ENCODE data around the gene NUP153.

Gene NUP153

DNA sequence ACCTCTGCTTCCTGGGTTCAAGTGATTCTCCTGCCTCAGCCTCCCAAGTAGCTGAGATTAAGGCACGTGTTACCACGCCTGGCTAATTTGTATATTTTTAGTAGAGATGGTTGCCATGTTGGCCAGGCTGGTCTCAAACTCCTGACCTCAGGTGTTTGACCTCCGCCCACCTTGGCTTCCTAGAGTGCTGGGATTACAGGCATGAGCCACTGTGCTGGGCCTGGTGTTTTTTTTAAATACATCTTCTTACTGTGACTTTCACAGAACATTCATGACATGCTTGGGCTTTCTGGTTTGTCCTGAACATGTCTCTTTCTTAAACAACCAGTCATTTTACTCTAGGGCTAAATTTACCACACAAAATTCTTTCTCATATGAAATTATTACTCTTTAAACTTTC is 141.3 kb downstream of the NUP153 start:
- in situ Hi-C loops (cut with MboI; ENCODE audit: low sequenced_read_pairs) = no loop called here

All from hTERT RPE-1 (cell line).